Measurements from ENCODE around the gene PKDCC.
A peak's percentile ranks its signal among the peaks of the same experiment; 100 is the strongest.

PKDCC gene

GRCh38 chr2:42086500-42086953, 38.7 kb downstream of the PKDCC start:
- DNase-seq (ENCODE audit: extremely low read depth in 1 of 2, low read depth in 1 of 2) = no peak

- DNase-seq (ENCODE audit: extremely low read depth in 1 of 2, low read depth in 1 of 2) = no peak
These were observed 39.5 kb downstream of the PKDCC start for GRCh38 chr2:42087137-42087856.

GRCh38 chr2:42087857-42088195, 40.0 kb downstream of the PKDCC start:
- DNase-seq (ENCODE audit: extremely low read depth in 1 of 2, low read depth in 1 of 2) = no peak

- no peak for DNase-seq (ENCODE audit: extremely low read depth in 1 of 2, low read depth in 1 of 2)
These were observed 41.6 kb downstream of the PKDCC start for GRCh38 chr2:42089340-42089925.

- no peak for DNase-seq (ENCODE audit: extremely low read depth in 1 of 2, low read depth in 1 of 2)
These were observed 42.4 kb downstream of the PKDCC start for GRCh38 chr2:42090216-42090615.

- no peak for DNase-seq (ENCODE audit: extremely low read depth in 1 of 2, low read depth in 1 of 2)
These were observed 43.9 kb downstream of the PKDCC start for GRCh38 chr2:42091671-42092070.

GRCh38 chr2:42092084-42092996, 44.5 kb downstream of the PKDCC start:
- DNase-seq (ENCODE audit: extremely low read depth in 1 of 2, low read depth in 1 of 2) = no peak

GRCh38 chr2:42094114-42094513, 46.3 kb downstream of the PKDCC start:
- no peak for DNase-seq (ENCODE audit: extremely low read depth in 1 of 2, low read depth in 1 of 2)

- peak in 1 of 2 donors; percentile 55 for DNase-seq (ENCODE audit: extremely low read depth in 1 of 2, low read depth in 1 of 2)
These were observed 48.1 kb downstream of the PKDCC start for GRCh38 chr2:42095923-42096408.

GRCh38 chr2:42096869-42097591, 49.2 kb downstream of the PKDCC start:
- DNase-seq (ENCODE audit: extremely low read depth in 1 of 2, low read depth in 1 of 2) = no peak

- no peak for DNase-seq (ENCODE audit: extremely low read depth in 1 of 2, low read depth in 1 of 2)
These were observed 51.0 kb downstream of the PKDCC start for GRCh38 chr2:42098571-42099437.

- no peak for DNase-seq (ENCODE audit: extremely low read depth in 1 of 2, low read depth in 1 of 2)
These were observed 51.8 kb downstream of the PKDCC start for GRCh38 chr2:42099438-42100173.

- no peak for DNase-seq (ENCODE audit: extremely low read depth in 1 of 2, low read depth in 1 of 2)
These were observed 52.9 kb downstream of the PKDCC start for GRCh38 chr2:42100683-42101205.

- no peak for DNase-seq (ENCODE audit: extremely low read depth in 1 of 2, low read depth in 1 of 2)
These were observed 53.6 kb downstream of the PKDCC start for GRCh38 chr2:42101206-42102023.

GRCh38 chr2:42102024-42102590, 54.3 kb downstream of the PKDCC start:
- peak; percentile 75 to 79 for DNase-seq (ENCODE audit: extremely low read depth in 1 of 2, low read depth in 1 of 2)

GRCh38 chr2:42102591-42103450, 55.0 kb downstream of the PKDCC start:
- DNase-seq (ENCODE audit: extremely low read depth in 1 of 2, low read depth in 1 of 2) = no peak

- DNase-seq (ENCODE audit: extremely low read depth in 1 of 2, low read depth in 1 of 2) = no peak
These were observed 56.0 kb downstream of the PKDCC start for GRCh38 chr2:42103829-42104228.

Data from stimulated activated CD8-positive, alpha-beta memory T cell treated with anti-CD3 and anti-CD28 coated beads, Interleukin-7, amount 100 ng/mL, for 48 hours (primary cell).